Suprapubic skin (tissue), 4 donors: ENCODE data around the gene FOXB2.

Source experiments
- CTCF ChIP-seq, 2 donors: fragments of 200-600 bp in 1 of 2; fragments of 450-650 bp in 1 of 2; sonication (generic) in 1 of 2; IDR thresholded peaks; one replicate each; pipeline ENCODE4 v1.5.1; 2016 to 2019; ENCODE audit warnings: antibody characterized with exemption in 2 of 2, mild to moderate bottlenecking in 1 of 2, moderate library complexity in 1 of 2
- EP300 ChIP-seq: sonication (generic); formaldehyde crosslinking; IDR thresholded peaks from one replicate; pipeline ENCODE4 v1.6.1; 2017; ENCODE audit warnings: antibody characterized with exemption
- POLR2A ChIP-seq, 2 donors: fragments of 450-650 bp; IDR thresholded peaks; one replicate each; pipeline ENCODE4 v1.6.1; 2017; ENCODE audit warnings: antibody characterized with exemption in 2 of 2, mild to moderate bottlenecking in 2 of 2, moderate library complexity in 2 of 2
- POLR2AphosphoS5 ChIP-seq, 3 donors: sonication (generic); formaldehyde crosslinking; IDR thresholded peaks; one replicate each; pipeline ENCODE4 v1.6.1; 2017; ENCODE audit warnings: antibody characterized with exemption in 3 of 3

- TF ChIP-seq CTCF (IDR thresholded peaks at IDR 0.05) (no peak), POLR2A (IDR thresholded peaks at IDR 0.05) (no peak), EP300 (no peak), POLR2AphosphoS5 (IDR thresholded peaks at IDR 0.05) (no peak)
These were observed 6.1 kb upstream of the FOXB2 start for GRCh38 chr9:77013206-77013931.
